DMS53 (cell line): Measurements from ENCODE around the gene MCF2L.
"Not testable (repeated sequence)": the region's sequence is repeated elsewhere in the genome, so short reads cannot be mapped to it uniquely, and the experiment has no call there.

Experiments
- DNase-seq: peaks from one replicate; lab custom pipeline; 2025; lab: John Stamatoyannopoulos, UW

MCF2L gene

GRCh38 chr13:113015826-113016525 is 47.0 kb downstream of the MCF2L start:
- no peak for DNase-seq

- DNase-seq: no peak
These were observed 47.7 kb downstream of the MCF2L start for GRCh38 chr13:113016526-113017295.

- no peak for DNase-seq
These were observed 48.6 kb downstream of the MCF2L start for GRCh38 chr13:113017506-113018215.

- DNase-seq: no peak
These were observed 49.9 kb downstream of the MCF2L start for GRCh38 chr13:113018676-113019465.

GRCh38 chr13:113020323-113021080 is 51.5 kb downstream of the MCF2L start:
- DNase-seq: no peak

GRCh38 chr13:113021391-113021790 is 52.4 kb downstream of the MCF2L start:
- DNase-seq: no peak

GRCh38 chr13:113021811-113022210 is 52.8 kb downstream of the MCF2L start:
- no peak for DNase-seq

- no peak for DNase-seq
These were observed 53.4 kb downstream of the MCF2L start for GRCh38 chr13:113022391-113022744.

GRCh38 chr13:113022745-113023574 is 53.9 kb downstream of the MCF2L start:
- peak; percentile 22 for DNase-seq

- DNase-seq: no peak
These were observed 54.8 kb downstream of the MCF2L start for GRCh38 chr13:113023694-113024430.

GRCh38 chr13:113024466-113024865 is 55.5 kb downstream of the MCF2L start:
- DNase-seq: no peak

GRCh38 chr13:113026391-113026910 is 57.4 kb downstream of the MCF2L start:
- no peak for DNase-seq

GRCh38 chr13:113027095-113027494 is 58.1 kb downstream of the MCF2L start:
- no peak for DNase-seq

- no peak for DNase-seq
These were observed 58.6 kb downstream of the MCF2L start for GRCh38 chr13:113027566-113027965.

GRCh38 chr13:113028336-113029060 is 59.5 kb downstream of the MCF2L start:
- no peak for DNase-seq

GRCh38 chr13:113029061-113029445 is 60.0 kb downstream of the MCF2L start:
- no peak for DNase-seq

- peak; percentile 7 for DNase-seq
These were observed 60.7 kb downstream of the MCF2L start for GRCh38 chr13:113029487-113030258.

GRCh38 chr13:113030259-113030640 is 61.2 kb downstream of the MCF2L start:
- not testable (repeated sequence) for DNase-seq
